GM19035 (cell line): ENCODE data around the gene LRMDA.

ENCODE experiments used
- ATAC-seq: cut with Tn5 transposase; IDR thresholded peaks from one replicate; pipeline ENCODE4 v1.9.1; 2021; ENCODE audit not compliant: unreplicated experiment

Gene LRMDA

DNA sequence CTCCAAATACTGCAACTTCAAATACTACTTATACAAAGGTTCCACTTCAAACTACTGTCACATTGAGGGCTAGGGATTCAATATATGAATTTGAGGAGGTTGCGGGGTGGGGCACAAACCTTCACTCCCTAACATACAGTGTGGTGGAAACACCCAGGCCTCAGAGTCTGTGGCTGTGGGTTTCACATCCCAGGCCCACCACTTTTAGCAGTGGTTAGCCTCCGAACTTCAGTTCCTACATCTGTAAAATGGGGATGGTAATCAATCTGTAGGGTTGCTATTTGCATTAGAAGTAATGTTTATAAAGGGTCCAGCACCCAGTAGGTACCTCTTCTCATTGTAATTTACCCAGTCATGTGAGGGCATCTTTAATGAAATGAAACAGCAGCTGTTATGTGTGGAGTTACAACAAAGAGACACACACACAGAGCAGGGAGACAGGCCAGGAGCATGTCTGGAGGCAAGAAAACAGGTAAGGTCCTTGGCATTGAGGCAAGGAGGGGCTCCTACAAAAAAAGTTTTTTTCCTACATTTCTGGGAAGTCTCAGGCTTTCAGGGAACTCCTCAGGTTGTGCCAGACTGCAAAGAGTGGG is 570.9 kb downstream of the LRMDA start:
- no peak for ATAC-seq

DNA sequence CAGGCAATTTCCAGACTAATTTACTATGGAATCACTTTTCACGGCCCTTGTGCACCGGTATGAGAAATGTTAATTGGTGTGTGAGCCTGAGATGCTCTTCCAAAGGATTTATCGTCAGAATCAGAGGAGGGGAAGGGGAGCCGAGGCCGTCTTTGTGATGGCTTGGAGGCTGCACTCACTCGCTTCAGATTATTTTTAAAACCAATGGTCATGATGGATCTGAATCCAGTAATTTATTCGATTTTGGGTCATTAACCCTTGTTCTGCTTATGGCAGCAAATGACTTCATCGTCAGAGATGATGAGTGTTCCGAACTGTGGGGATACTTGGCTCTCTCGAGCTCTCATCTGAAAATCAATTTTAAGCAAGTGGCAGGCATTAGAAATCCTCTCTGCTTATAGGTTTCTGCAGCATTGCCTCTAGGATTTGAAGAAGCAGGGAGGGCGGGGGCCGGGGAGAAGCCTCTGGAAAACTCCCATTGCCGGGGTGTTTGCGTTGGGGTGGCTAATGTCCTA is 576.3 kb downstream of the LRMDA start:
- no peak for ATAC-seq

DNA sequence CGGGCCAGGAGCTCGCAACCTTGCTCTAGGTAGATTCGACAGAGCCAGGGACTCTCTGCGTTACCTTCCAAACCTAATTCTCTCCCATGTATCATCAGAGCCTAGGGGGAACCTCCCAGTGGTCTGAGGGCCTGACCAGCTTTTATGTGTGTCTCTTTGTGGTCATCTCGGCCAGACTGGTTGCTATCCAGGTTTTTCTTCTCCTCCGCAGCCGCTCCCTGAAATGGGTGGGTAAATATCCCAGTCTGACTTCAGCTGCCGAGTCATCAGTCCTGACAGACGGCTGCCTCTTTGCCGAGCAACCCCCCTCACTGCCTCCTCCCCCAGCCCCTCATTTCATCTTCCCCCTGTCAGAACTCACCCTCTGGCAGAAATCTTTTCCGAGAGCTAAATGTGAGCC is 578.1 kb downstream of the LRMDA start:
- ATAC-seq = no peak

DNA sequence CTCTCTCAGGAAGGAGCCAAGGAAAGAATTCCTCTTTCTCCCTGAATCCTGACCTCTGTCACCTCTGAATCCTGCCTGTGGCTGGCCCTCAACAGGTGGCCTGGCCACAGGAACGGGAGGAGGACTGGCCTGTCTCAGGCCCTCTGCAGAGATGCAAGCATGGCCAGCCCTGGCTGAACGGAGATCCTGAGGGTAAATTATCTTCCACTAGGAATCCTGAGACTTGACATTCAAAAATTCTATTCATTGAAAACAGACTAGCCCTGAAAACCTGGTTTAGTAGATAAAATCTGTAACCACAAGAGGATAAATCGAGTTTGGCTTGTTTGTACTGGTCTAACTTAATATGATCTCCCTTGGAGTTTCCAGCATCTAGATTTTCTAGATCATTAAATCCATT is 579.3 kb downstream of the LRMDA start:
- no peak for ATAC-seq

DNA sequence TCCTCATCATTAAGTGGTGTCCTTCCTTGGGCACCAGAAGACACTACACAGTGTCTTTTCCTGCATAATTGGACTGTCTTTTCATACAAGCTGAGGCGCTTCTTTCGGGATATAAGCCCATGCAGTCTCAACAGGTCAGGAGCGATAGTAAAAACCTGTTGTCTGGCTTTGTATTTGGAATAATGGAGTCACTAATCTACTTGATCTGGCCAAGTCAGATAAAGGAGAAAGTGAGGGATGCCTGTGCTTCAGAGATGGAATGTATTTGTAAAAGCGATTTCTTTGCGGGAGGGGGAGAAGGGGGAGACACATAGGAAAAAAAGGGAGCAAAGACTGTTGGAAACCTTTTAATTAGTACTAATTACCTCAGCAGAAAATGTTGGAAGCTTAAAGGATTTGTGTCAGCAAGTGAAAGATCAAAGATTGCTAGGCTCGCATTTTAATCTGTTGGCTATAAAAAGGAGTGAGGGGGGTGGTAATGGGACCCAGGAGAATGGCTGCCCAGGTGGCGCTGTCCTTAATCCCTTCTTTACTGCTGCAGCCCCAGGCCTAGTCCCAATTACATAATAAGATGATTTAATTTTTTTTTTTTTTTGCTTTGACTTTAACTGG is 581.4 kb downstream of the LRMDA start:
- ATAC-seq = no peak

DNA sequence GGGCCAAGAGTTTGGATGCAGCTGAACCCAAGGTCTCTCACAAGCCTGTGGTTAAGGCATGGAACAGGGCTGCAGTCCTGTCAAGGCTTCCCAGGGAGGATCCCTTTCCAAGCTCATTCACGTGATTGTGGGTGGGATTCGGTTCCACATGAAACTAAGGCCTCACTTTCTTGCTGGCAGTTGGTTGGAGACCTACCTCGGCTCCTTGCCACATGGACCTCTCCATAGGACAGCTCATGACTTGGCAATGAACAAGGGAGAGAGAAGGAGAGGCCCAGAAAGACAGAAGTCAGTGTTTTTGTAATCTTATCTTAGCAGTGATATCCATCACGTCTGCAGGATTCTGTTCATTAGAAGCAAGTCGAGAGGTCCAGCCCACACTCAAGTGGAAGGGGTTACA is 583.8 kb downstream of the LRMDA start:
- ATAC-seq = no peak

DNA sequence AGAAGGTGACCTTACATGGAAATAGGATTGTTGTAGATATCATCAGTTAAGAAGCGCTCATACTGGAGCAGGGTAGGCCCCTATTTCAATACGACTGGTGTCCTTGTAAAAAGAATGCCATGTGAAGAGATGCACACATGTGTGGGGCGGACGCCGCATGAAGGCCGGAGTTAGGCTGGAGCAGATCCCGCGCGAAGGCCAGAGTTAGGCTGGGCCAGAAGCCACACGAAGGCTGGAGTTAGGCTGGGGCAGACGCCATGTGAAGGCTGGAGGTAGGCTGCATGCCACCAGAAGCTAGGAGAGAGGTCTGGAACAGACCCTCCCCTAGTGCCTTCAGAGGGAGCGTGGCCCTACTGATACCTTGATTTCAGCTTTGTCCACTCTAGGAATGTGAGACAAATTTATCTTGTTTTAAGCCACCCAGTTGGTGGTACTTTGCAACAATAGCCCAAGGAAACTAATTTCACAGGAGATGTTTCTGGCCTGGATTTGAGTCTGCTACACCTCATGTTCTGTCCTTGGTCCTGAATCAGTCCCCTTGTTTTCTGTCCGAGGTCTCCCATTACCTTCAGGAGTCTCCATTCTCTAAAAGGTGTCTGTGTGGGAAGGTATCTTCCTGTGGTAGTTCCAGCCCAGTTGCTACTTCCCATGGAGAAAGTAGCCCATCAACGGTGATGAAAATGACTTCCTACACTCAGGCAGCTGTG is 585.8 kb downstream of the LRMDA start:
- no peak for ATAC-seq

DNA sequence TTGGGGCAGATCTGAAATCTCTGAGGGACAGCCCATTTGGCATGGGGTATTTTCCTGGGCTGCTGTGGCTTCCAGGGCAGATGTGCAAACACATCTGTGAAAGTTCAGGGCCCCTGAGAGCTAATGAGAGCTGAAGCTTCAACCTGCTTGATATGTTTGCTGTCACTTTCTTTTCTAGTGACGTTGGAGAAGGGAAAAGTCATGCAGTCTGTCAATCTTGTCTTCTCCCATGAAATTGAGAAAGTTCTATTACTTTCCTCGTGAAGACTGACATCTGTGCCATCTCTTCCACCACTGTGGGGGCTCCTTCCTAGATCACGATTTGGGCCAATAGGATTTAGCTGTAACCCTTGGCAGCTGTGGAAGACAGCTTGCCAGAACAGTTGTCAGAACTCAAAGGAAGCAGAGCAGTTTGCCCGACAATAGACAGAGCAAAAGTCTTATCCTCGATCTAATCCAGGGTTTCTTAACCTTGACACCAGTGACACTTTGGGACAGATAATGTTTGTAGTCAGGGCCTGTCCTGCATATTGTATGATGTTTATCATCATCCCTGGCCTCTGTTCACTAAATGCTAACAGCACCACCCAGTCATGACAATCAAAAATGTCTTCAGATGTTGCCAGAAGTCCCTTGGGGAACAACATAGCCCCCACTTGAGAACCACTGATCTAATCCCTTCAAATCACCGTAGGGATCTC is 586.5 kb downstream of the LRMDA start:
- no peak for ATAC-seq

DNA sequence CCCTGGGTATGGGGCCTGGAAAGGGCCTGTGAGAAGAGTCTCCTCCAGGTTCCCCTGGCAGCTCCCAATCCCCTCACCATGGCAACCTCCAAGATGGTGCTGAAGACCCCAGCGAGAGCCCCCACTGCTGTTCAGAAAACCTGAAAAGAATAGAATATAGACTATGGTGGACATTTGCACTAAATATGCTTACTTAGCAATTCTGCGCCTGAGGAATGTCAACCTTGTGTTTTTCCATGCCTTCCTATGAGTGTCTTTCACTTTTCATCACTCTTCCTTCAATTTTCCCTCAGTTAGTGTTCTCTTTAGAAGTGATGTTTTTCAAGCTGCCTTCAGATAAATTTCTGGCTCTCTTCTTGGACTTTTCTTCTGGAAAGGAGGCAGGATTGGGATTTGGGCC is 589.2 kb downstream of the LRMDA start:
- no peak for ATAC-seq

DNA sequence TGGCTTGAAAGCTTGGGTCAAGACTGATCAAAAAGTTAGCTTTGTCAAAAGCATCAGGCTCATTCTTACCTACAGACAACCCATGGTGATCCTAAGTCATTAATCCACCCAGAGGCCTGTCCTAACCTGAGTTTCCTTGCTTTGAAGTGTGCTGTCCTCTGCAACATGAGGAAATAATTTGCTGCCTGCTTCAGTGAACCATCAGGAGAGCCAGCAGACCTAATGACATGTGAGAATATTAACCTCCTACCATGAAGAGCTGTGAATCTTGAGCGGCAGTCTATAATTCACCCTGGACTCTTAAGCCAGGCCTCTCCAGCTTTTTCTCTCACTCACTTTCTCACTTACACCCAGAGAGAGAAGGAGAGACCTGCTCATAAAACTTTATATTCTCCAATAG is 590.0 kb downstream of the LRMDA start:
- no peak for ATAC-seq

DNA sequence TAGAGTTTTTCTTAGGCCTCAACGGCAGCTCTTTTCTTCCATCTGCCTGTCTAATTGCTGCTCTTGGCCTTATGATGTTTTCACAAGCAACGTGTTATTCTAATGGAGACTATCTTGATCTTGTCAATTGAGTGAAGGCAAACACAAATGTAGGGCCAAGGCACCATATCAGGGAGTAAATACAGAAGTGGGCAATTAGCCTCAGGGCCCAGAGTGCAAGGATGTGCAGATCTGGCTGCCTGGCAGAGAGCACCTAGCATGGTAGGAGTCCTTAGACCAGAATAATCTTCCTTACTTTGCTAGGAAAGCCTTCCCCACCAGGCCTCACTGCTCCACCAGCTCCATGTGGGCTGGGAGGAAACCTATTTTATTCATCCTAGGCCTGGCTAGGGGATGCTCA is 590.9 kb downstream of the LRMDA start:
- ATAC-seq = no peak

DNA sequence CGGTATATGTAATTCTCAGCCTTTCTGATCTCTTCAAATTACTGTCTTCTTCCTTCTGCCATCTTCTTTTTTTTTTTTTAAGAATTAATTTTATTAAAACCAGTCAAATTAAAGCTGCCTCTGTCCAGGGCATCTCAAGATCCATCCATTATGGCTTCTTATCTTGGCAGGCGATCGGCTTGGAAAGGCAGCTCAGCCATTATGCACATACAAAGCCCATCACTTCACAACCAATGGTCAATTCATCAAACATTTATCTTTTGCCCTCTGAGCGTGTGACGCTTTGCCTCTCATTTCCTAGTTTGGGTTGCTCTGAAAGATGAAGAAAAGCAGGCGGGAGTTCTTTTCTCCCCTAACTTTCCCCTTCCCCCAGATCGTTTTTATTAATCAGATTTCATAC is 591.6 kb downstream of the LRMDA start:
- ATAC-seq = no peak

DNA sequence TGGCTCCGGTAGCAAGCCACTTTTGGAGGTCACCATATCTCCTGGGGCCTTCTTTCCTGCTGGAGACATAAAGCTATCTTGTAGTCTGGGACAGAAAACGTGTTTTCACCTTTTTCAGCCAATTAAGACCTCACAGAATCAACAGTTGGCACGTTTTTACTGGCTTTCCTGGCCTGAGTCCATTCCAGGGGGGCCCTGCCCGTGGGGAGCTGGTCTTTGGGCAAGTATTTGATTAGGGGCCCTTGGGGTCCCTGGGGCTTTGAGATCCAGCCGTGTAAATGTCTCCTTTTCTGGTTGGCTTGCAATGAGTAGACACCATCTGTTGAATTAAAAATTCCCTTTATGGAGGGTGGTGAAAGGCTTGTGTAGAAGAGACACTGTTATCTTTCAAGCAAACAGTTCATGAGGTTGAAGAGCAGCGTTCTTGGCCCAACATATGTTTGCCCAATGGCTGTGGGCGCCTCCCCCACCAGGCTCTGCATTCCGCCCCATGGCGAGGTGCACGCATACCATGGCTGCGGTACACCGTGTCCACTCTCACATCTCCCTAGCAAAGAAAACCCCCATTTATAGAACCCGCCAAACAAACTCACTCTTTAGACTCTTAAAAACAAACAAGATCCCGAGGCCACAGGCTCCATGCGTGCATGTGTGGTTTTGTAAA is 593.2 kb downstream of the LRMDA start:
- ATAC-seq = no peak

DNA sequence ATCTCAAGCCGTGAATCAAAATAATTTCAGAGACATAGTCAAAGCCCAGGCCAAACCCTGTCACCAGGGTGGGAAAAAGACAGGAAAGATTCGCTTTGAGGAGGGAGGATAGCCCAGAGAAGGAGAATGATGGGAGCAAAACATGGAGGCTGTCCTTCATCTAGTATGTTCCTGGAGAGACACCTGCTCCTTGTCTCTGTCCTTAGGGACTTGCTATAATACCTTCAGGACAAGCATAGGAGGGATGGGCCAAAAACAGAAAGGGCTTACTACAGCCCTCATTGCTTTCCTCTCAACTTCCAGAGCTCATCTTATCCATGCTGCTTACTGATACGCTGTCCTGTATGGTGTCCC is 593.7 kb downstream of the LRMDA start:
- ATAC-seq = no peak

DNA sequence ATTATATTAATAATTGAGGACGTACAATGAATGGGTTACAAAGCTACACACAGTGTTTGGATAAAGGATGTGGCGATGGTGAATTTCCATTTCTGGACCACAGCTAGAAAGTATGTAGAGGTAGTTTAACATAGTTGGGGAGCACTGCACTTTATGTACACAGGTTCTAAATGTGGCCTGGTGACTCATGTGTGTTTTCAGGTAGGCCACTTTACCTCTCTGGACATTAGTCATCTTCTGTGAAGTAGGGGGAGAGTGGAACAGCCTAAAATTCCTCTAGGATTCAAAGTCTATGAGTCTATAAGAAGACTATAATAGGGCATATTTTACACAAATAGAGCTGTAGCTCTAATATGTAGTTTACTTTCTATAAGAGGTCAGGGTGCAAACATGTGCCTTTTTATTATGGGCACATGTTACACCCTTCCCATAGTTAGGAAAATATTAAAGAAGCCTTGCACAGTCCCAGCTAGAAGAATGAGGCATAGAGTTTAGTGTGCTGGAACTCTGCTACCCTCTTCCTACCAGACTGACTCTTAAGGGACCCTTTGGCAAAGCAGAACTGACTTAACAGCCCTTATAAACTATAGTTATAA is 594.9 kb downstream of the LRMDA start:
- ATAC-seq = no peak

DNA sequence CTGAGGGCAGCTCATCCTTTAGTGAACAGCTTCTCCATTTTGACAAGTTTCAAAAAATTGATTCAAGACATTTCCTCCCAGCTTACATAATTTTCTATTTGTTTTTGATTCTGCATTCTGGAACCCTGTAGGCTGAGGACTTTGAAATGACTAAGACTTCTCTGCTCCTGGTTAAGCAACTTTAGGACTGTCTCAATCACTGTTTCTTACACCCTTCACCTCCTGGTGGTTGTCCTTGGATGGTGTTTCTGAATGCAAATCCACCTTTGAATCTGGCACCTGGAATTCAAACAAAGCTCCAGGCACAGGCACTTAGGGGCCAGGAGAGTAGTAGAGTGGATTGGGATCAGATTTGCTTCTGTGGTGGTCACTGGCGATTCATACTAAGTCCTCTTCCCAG is 595.5 kb downstream of the LRMDA start:
- ATAC-seq = no peak

DNA sequence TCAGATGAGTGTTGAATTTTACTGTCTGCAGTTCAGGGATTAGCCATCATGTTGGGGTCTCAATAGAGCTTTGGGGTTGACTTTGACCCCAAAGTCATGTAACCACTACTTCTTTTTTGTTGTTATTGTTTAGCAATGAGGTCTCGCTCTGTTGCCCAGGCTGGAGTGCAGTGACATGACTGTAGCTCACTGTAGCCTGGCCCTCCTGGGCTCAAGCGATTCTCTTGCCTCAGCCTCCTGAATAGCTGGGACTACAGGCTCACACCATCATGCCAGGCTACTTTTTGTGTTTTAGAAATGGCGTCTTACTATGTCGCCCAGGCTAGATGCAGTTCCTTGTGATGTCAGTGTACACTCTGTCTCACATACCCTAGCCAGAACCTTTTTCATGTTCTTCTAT is 598.4 kb downstream of the LRMDA start:
- no peak for ATAC-seq

DNA sequence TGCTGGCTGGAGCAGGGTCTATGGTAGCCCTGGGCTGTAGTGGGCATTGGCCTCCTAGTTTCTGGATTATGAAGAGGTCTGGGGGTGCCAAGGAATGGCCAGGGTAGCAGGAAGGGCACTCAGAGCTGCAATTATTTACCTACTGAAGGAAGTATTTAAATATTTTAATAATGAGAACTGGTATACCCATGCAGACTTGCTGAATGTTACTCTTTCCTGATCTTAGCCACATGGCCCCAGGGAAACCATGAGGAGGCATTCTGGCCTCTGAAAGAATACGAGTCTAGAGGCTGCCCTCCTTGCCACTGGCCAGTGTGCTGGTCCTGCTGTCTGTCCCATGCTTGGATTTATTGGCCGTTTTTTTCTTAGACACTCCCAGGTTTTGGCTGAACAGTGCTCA is 599.7 kb downstream of the LRMDA start:
- ATAC-seq = no peak

DNA sequence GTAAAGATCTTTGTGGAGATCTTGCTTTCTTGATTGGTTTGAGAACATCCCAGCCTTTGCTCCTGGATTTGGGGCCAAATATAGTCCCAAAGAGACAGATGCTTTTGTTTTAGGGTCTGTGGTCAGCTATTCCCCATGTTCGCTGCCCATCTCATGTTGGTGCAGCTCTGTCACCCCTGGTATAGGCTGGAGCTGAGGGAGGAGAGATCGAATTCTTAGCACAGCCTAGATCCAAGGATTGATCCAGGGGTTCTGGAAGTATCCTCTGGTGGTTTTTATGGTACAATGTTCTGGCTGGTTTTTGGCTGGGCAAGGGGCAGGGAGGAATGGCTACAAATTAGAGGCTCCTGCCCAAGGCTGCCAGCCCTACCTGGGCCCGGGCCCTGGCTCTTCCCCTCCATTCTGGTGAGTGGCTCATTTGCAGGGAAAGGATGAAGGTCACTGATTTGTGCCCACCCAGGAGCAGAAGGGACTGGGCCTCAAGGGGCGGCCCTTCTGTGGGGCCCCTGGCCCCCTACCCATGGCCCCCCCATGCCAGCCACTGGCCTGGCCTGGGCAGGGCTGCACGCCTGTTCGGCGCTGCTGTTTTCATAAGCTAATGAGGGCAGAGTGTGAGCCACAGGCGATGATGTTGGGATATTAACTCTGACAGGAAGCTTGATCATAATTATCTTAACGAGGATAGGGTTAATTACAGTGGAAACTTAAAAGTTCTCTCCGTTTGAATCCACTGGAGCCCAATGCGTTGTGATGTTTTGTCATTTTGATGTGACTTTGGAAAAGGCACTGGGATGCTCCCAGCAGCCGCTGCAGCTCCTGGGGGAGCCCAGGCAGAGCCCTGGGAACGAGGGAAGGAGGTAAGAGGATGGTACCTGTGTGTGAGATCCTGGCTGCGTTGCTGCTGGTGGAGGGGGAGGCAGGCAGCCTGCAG is 600.6 kb downstream of the LRMDA start:
- ATAC-seq = no peak

DNA sequence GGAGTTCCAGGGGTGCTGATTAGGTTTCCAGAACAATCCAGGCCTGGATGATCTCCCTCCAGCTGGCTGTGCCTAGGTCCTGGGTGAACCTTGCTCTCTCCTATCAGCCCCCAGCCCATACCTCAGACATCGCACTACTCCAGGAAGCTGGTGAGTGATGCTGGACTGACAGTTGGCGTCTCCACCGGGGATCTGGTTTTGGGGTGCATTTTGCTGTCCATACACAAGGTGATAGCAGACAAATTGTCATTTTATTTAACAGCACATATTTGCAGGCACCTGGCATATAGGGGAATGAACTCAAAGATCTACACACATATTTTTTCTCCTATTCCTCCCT is 601.2 kb downstream of the LRMDA start:
- no peak for ATAC-seq
